Measurements from ENCODE around the gene NCOA7.

- TF ChIP-seq CTCF (IDR thresholded peaks at IDR 0.05) (no peak), EZH2 (IDR thresholded peaks at IDR 0.05) (no peak)
These were observed 153.7 kb downstream of the NCOA7 start for GRCh38 chr6:125944434-125944816.
